Kidney (tissue), 14 donors: Measurements from ENCODE around the gene PCDHGA2. TPM values are rescaled to one million over a fixed set of nuclear protein-coding genes. Genes with fewer than 3 reads are reported as not detected.

Experiments used
- DNase-seq, 5 donors: peaks; one replicate each; pipeline ENCODE4 v3.0.0-alpha.2; 2013 to 2020
- FAIRE-seq: peaks from 2 replicates; lab custom pipeline; 2012; peaks lifted over from hg19 to GRCh38; lab: Jason Lieb, UNC
- H3K27ac ChIP-seq, 2 donors: one replicate each; pipeline ENCODE4 v1.7.0; 2013; ENCODE audit warnings: low read depth in 2 of 2, low read length in 2 of 2, inconsistent platforms in 1 of 2
- H3K27me3 ChIP-seq: one replicate; pipeline ENCODE4 v1.7.1; 2013; ENCODE audit warnings: low read length, inconsistent platforms; ENCODE audit not compliant: control insufficient read depth, insufficient read depth
- H3K36me3 ChIP-seq, 3 donors: one replicate each; pipeline versions ENCODE4 v1.7.0 to v1.7.1; 2013; ENCODE audit warnings: low read length in 3 of 3, control low read depth in 1 of 3, inconsistent platforms in 1 of 3; ENCODE audit not compliant: insufficient read depth in 3 of 3, control insufficient read depth in 2 of 3
- H3K4me1 ChIP-seq, 3 donors: one replicate each; pipeline versions ENCODE4 v1.7.0 to v1.7.1; 2013; ENCODE audit warnings: low read length in 3 of 3, inconsistent platforms in 1 of 3, low read depth in 1 of 3; ENCODE audit not compliant: control insufficient read depth in 2 of 3, insufficient read depth in 2 of 3
- H3K4me3 ChIP-seq, 3 donors: one replicate each; pipeline versions ENCODE4 v1.7.0 to v1.8.1; 2013; ENCODE audit warnings: low read length in 3 of 3, control low read depth in 1 of 3, inconsistent platforms in 1 of 3
- H3K9ac ChIP-seq, 3 donors: one replicate each; pipeline versions ENCODE4 v1.7.0 to v1.7.1; 2013; ENCODE audit warnings: low read length in 3 of 3, control low read depth in 1 of 3, inconsistent platforms in 1 of 3
- H3K9me3 ChIP-seq, 3 donors: one replicate each; pipeline versions ENCODE4 v1.7.0 to v1.7.1; 2013; ENCODE audit warnings: low read length in 3 of 3, control low read depth in 1 of 3, inconsistent platforms in 1 of 3; ENCODE audit not compliant: control insufficient read depth in 2 of 3, insufficient read depth in 1 of 3
- CTCF ChIP-seq: IDR thresholded peaks from 3 replicates; pipeline ENCODE4 v1.5.1; 2012; ENCODE audit warnings: mild to moderate bottlenecking, moderate library complexity, borderline replicate concordance; ENCODE audit not compliant: insufficient read depth; ENCODE audit errors: extremely low read depth
- intact Hi-C: fragments of 100-400 bp; cut with DNase I; formaldehyde crosslinking; loops from one replicate; pipeline ENCODE4 v1.11.1; 2022
- polyA plus RNA-seq: library from polyadenylated mRNA; stranded (reverse); fragments of 350-450 nt; fragmentation: Illumina TruSeq; extraction: RNeasy Lipid Tissue Mini Kit (QIAGEN cat#74804); gene quantifications from one replicate; pipeline ENCODE4 v1.2.3, GENCODE V29; 2014; ENCODE audit warnings: low read depth, low replicate concordance; ENCODE audit not compliant: insufficient read depth
- total RNA-seq: library from RNA; stranded (reverse); fragmentation: NEBNext Ultra II Directional; extraction: Animal tissue kit (Norgen Biotek cat#: 25700); gene quantifications from one replicate; pipeline ENCODE4 v1.2.1, GENCODE V29; 2021
- donor health status: control.
- donor health status: control.
- donor health status: control.
- donor health status: control.
- donor health status: control.
- donor health status: DM: yes; HTN: yes; CAD: no.
- donor health status: Normal renal cell carcinoma (clear cell type).

The PCDHGA2 gene
- total and polyA plus RNA-seq, 2 donors from 2014 or later: 0.73 to 4.7 TPM

- TF ChIP-seq CTCF: no peak
- DNase-seq: no peak
- no peak for FAIRE-seq
- Histone ChIP-seq H3K27ac (no peak overlapping the region), H3K4me1 (no peaks in the 10 kb centered on the region), H3K4me3 (no peak overlapping the region), H3K9me3 (peaks cover 6 to 86% (median 19%) of the 10 kb centered on the region in 3 donors), H3K36me3 (no peaks in the 10 kb centered on the region), H3K27me3 (no peaks in the 10 kb centered on the region), H3K9ac (no peak overlapping the region)
- intact Hi-C loops: no loop called here
Observed at GRCh38 chr5:141389153-141390042, 50.8 kb downstream of the PCDHGA2 start.

GRCh38 chr5:141392429-141393198 is 54.1 kb downstream of the PCDHGA2 start, which contains the start of gene PCDHGA8:
Gene PCDHGA8 (plus strand): TSS chr5:141392633. CDS start chr5:141392814, 181 bp downstream.
- H3K27me3 ChIP-seq: no peaks in the 10 kb centered on the region
- FAIRE-seq (no peak), DNase-seq (no peak)

More at GRCh38 chr5:141392429-141393198, 54.1 kb downstream of the PCDHGA2 start, which contains the start of gene PCDHGA8:
- Histone ChIP-seq H3K27ac (no peak within 1 kb of the TSS), H3K4me3 (no peak within 1 kb of the TSS), H3K9me3 (peaks cover 4 to 68% (median 11%) of the 10 kb centered on the region in 3 donors), H3K9ac (no peak within 1 kb of the TSS), H3K4me1 (no peaks in the 10 kb centered on the region), H3K36me3 (no peaks in the 10 kb centered on the region)
- TF ChIP-seq CTCF: no peak
- intact Hi-C loops: no loop called here

Other genes with a start within 250 kb of the PCDHGA2 start
Only the 30 nearest of the 38 such genes appear.
- 2.4 TPM for gene PCDHB9, start 151.6 kb upstream of the PCDHGA2 start, total RNA-seq
- 0.47 TPM for gene PCDHB9, start 151.6 kb upstream of the PCDHGA2 start, polyA plus RNA-seq
- 2.3 TPM for gene PCDHB10, start 146.4 kb upstream of the PCDHGA2 start, total RNA-seq
- gene PCDHB10, start 146.4 kb upstream of the PCDHGA2 start, polyA plus RNA-seq: 0.73 TPM
- gene PCDHB11, start 139.1 kb upstream of the PCDHGA2 start, total RNA-seq: 4.3 TPM
- gene PCDHB11, start 139.1 kb upstream of the PCDHGA2 start, polyA plus RNA-seq: 0.47 TPM
- gene PCDHB12, start 130.0 kb upstream of the PCDHGA2 start, total RNA-seq: 2.5 TPM
- gene PCDHB12, start 130.0 kb upstream of the PCDHGA2 start, polyA plus RNA-seq: 0.77 TPM
- gene PCDHB13, start 124.8 kb upstream of the PCDHGA2 start, total RNA-seq: 5.9 TPM
- gene PCDHB13, start 124.8 kb upstream of the PCDHGA2 start, polyA plus RNA-seq: 0.86 TPM
- gene PCDHB14, start 115.4 kb upstream of the PCDHGA2 start, total RNA-seq: 6.2 TPM
- gene PCDHB14, start 115.4 kb upstream of the PCDHGA2 start, polyA plus RNA-seq: 2.0 TPM
- 6.0 TPM for gene PCDHB15, start 93.4 kb upstream of the PCDHGA2 start, total RNA-seq
- gene PCDHB15, start 93.4 kb upstream of the PCDHGA2 start, polyA plus RNA-seq: 1.8 TPM
- gene SLC25A2, start 34.7 kb upstream of the PCDHGA2 start, total RNA-seq: 0.94 TPM
- not detected for gene SLC25A2, start 34.7 kb upstream of the PCDHGA2 start, polyA plus RNA-seq
- 73.5 TPM for gene TAF7, start 18.0 kb upstream of the PCDHGA2 start, total RNA-seq
- 71.3 TPM for gene TAF7, start 18.0 kb upstream of the PCDHGA2 start, polyA plus RNA-seq
- gene PCDHGA1, start 8.2 kb upstream of the PCDHGA2 start, total RNA-seq: 0.69 TPM
- gene PCDHGA1, start 8.2 kb upstream of the PCDHGA2 start, polyA plus RNA-seq: 0.19 TPM
- gene PCDHGA3, start 5.1 kb downstream of the PCDHGA2 start, total RNA-seq: 4.0 TPM
- gene PCDHGA3, start 5.1 kb downstream of the PCDHGA2 start, polyA plus RNA-seq: 0.22 TPM
- 2.9 TPM for gene PCDHGB1, start 11.3 kb downstream of the PCDHGA2 start, total RNA-seq
- gene PCDHGB1, start 11.3 kb downstream of the PCDHGA2 start, polyA plus RNA-seq: 0.37 TPM
- gene PCDHGA4, start 16.3 kb downstream of the PCDHGA2 start, total RNA-seq: 3.9 TPM
- 0.13 TPM for gene PCDHGA4, start 16.3 kb downstream of the PCDHGA2 start, polyA plus RNA-seq
- gene PCDHGB2, start 21.2 kb downstream of the PCDHGA2 start, total RNA-seq: 4.0 TPM
- gene PCDHGB2, start 21.2 kb downstream of the PCDHGA2 start, polyA plus RNA-seq: not detected
- 2.8 TPM for gene PCDHGA5, start 25.4 kb downstream of the PCDHGA2 start, total RNA-seq
- gene PCDHGA5, start 25.4 kb downstream of the PCDHGA2 start, polyA plus RNA-seq: not detected
- gene PCDHGB3, start 31.5 kb downstream of the PCDHGA2 start, total RNA-seq: 4.4 TPM
- gene PCDHGB3, start 31.5 kb downstream of the PCDHGA2 start, polyA plus RNA-seq: 0.15 TPM
- gene PCDHGA6, start 35.1 kb downstream of the PCDHGA2 start, total RNA-seq: 7.2 TPM
- 0.34 TPM for gene PCDHGA6, start 35.1 kb downstream of the PCDHGA2 start, polyA plus RNA-seq
- gene PCDHGA7, start 44.0 kb downstream of the PCDHGA2 start, total RNA-seq: 4.1 TPM
- gene PCDHGA7, start 44.0 kb downstream of the PCDHGA2 start, polyA plus RNA-seq: 0.49 TPM
- gene PCDHGB4, start 48.9 kb downstream of the PCDHGA2 start, total RNA-seq: 6.1 TPM
- 1.0 TPM for gene PCDHGB4, start 48.9 kb downstream of the PCDHGA2 start, polyA plus RNA-seq
- 1.8 TPM for gene PCDHGA8, start 53.9 kb downstream of the PCDHGA2 start, total RNA-seq
- gene PCDHGA8, start 53.9 kb downstream of the PCDHGA2 start, polyA plus RNA-seq: 0.09 TPM
- gene PCDHGB5, start 59.2 kb downstream of the PCDHGA2 start, total RNA-seq: 12.3 TPM
- 0.82 TPM for gene PCDHGB5, start 59.2 kb downstream of the PCDHGA2 start, polyA plus RNA-seq
- 7.6 TPM for gene PCDHGA9, start 64.0 kb downstream of the PCDHGA2 start, total RNA-seq
- gene PCDHGA9, start 64.0 kb downstream of the PCDHGA2 start, polyA plus RNA-seq: 0.54 TPM
- gene PCDHGB6, start 69.3 kb downstream of the PCDHGA2 start, total RNA-seq: 7.5 TPM
- 0.22 TPM for gene PCDHGB6, start 69.3 kb downstream of the PCDHGA2 start, polyA plus RNA-seq
- gene PCDHGA10, start 74.2 kb downstream of the PCDHGA2 start, total RNA-seq: 5.1 TPM
- 0.47 TPM for gene PCDHGA10, start 74.2 kb downstream of the PCDHGA2 start, polyA plus RNA-seq
- 15.1 TPM for gene PCDHGB7, start 78.9 kb downstream of the PCDHGA2 start, total RNA-seq
- gene PCDHGB7, start 78.9 kb downstream of the PCDHGA2 start, polyA plus RNA-seq: 1.0 TPM
- 3.6 TPM for gene PCDHGA11, start 82.3 kb downstream of the PCDHGA2 start, total RNA-seq
- gene PCDHGA11, start 82.3 kb downstream of the PCDHGA2 start, polyA plus RNA-seq: 0.37 TPM
- 4.0 TPM for gene PCDHGA12, start 91.7 kb downstream of the PCDHGA2 start, total RNA-seq
- 0.24 TPM for gene PCDHGA12, start 91.7 kb downstream of the PCDHGA2 start, polyA plus RNA-seq
- 51.5 TPM for gene PCDHGC3, start 137.2 kb downstream of the PCDHGA2 start, total RNA-seq
- gene PCDHGC3, start 137.2 kb downstream of the PCDHGA2 start, polyA plus RNA-seq: 41.0 TPM
- 1.5 TPM for gene PCDHGC4, start 146.3 kb downstream of the PCDHGA2 start, total RNA-seq
- gene PCDHGC4, start 146.3 kb downstream of the PCDHGA2 start, polyA plus RNA-seq: not detected
- gene PCDHGC5, start 150.3 kb downstream of the PCDHGA2 start, total RNA-seq: 1.4 TPM
- gene PCDHGC5, start 150.3 kb downstream of the PCDHGA2 start, polyA plus RNA-seq: not detected